GM21825 (cell line): Measurements from ENCODE around the gene EDDM3A.
"Not testable (repeated sequence)": the region's sequence is repeated elsewhere in the genome, so short reads cannot be mapped to it uniquely, and the experiment has no call there.

Experiments used
- ATAC-seq: cut with Tn5 transposase; IDR thresholded peaks from one replicate; pipeline ENCODE4 v1.9.1; 2021; ENCODE audit warnings: mild to moderate bottlenecking, moderate library complexity; ENCODE audit not compliant: unreplicated experiment

Gene EDDM3A

GRCh38 chr14:20732979-20733635 lies 12.6 kb upstream of the EDDM3A start:
- ATAC-seq = no peak

GRCh38 chr14:20733684-20734429 lies 11.8 kb upstream of the EDDM3A start:
- no peak for ATAC-seq

- ATAC-seq = no peak
Measured at GRCh38 chr14:20734430-20734806, 11.3 kb upstream of the EDDM3A start.

GRCh38 chr14:20738292-20738691 lies 7.4 kb upstream of the EDDM3A start:
- ATAC-seq = not testable (repeated sequence)

- ATAC-seq = no peak
Measured at GRCh38 chr14:20742132-20742531, 3.6 kb upstream of the EDDM3A start.

GRCh38 chr14:20743556-20743955 lies 2.1 kb upstream of the EDDM3A start:
- no peak for ATAC-seq

- no peak for ATAC-seq
Measured at GRCh38 chr14:20746566-20746965, 879 bp downstream of the EDDM3A start.

- ATAC-seq = no peak
Measured at GRCh38 chr14:20748439-20748838, 2.8 kb downstream of the EDDM3A start.

GRCh38 chr14:20750194-20750593 lies 4.5 kb downstream of the EDDM3A start:
- ATAC-seq = no peak

GRCh38 chr14:20751963-20752562 lies 6.4 kb downstream of the EDDM3A start:
- no peak for ATAC-seq

- ATAC-seq = no peak
Measured at GRCh38 chr14:20754308-20754707, 8.6 kb downstream of the EDDM3A start.

- ATAC-seq = no peak
Measured at GRCh38 chr14:20755037-20755436, 9.3 kb downstream of the EDDM3A start.

- ATAC-seq = no peak
Measured at GRCh38 chr14:20757965-20758364, 12.3 kb downstream of the EDDM3A start.

GRCh38 chr14:20759465-20759864 lies 13.8 kb downstream of the EDDM3A start:
- ATAC-seq = not testable (repeated sequence)

- ATAC-seq = no peak
Measured at GRCh38 chr14:20760950-20761349, 15.3 kb downstream of the EDDM3A start.

- ATAC-seq = no peak
Measured at GRCh38 chr14:20768593-20768892, 22.9 kb downstream of the EDDM3A start.

GRCh38 chr14:20769421-20769820 lies 23.7 kb downstream of the EDDM3A start:
- ATAC-seq = no peak

- ATAC-seq = no peak
Measured at GRCh38 chr14:20772650-20773049, 27.0 kb downstream of the EDDM3A start.

GRCh38 chr14:20774258-20774824 lies 28.7 kb downstream of the EDDM3A start:
- no peak for ATAC-seq

GRCh38 chr14:20775043-20775442 lies 29.4 kb downstream of the EDDM3A start:
- ATAC-seq = no peak

- no peak for ATAC-seq
Measured at GRCh38 chr14:20775901-20776300, 30.2 kb downstream of the EDDM3A start.

GRCh38 chr14:20781803-20782202 lies 36.1 kb downstream of the EDDM3A start:
- no peak for ATAC-seq
